GM12878 (cell line): ENCODE data around the gene TRAF3. TPM values are rescaled to one million over a fixed set of nuclear protein-coding genes. Genes with fewer than 3 reads are reported as not detected.

Source experiments
- ATAC-seq: fragments of 200-7000 bp; cut with Tn5 transposase; 3 replicates; pipeline ENCODE4 v1.9.1; 2020; ENCODE audit warnings: mild to moderate bottlenecking, moderate library complexity
- BruUV-seq: library from RNA; stranded (reverse); fragments of 400-500 nt; replicated peaks from 2 replicates; lab custom pipeline; 2021; lab: Mats Ljungman, UMichigan
- CTCF ChIA-PET: fragments of 300-600 bp; sonication (Branson Sonifier 250); formaldehyde crosslinking; extraction: SDS; loops from one replicate; lab custom pipeline; 2021; ENCODE audit warnings: inconsistent platforms; lab: Yijun Ruan, JAX
- POLR2A ChIA-PET: fragments of 350-600 bp; formaldehyde crosslinking; extraction: SDS; loops from one replicate; lab custom pipeline; 2021; ENCODE audit warnings: inconsistent platforms; lab: Charles Lee
- RAD21 ChIA-PET: fragments of 300-600 bp; sonication (Branson Sonifier 250); formaldehyde crosslinking; loops from one replicate; lab custom pipeline; 2023; ENCODE audit warnings: antibody characterized with exemption; ENCODE audit not compliant: unreplicated experiment; lab: Charles Lee
- SMC1A ChIA-PET: fragments of 300-600 bp; sonication (Branson Sonifier 250); formaldehyde crosslinking; loops from one replicate; lab custom pipeline; 2023; ENCODE audit not compliant: unreplicated experiment, uncharacterized antibody; lab: Charles Lee
- DNase-seq: peaks from one replicate; pipeline ENCODE4 v3.0.0-alpha.2; 2011; ENCODE audit warnings: low read depth, low spot score
- FAIRE-seq: peaks from 3 replicates; lab custom pipeline; 2011; peaks lifted over from hg19 to GRCh38; lab: Jason Lieb, UNC
- H2AFZ ChIP-seq: 2 replicates; pipeline ENCODE4 v1.6.0; 2011; ENCODE audit warnings: low read depth, low read length, control low read depth; ENCODE audit not compliant: control insufficient read depth
- H3K27ac ChIP-seq: 2 replicates; pipeline ENCODE4 v1.5.1; 2011; ENCODE audit warnings: control low read depth; ENCODE audit not compliant: control insufficient read depth, insufficient read depth
- H3K27me3 ChIP-seq, 2 experiments: replicated peaks in 1 of 2; 2 replicates each; pipeline versions ENCODE4 v1.6.0 to v1.6.1; 2011; ENCODE audit warnings: low read length in 1 of 2; ENCODE audit not compliant: control insufficient read depth in 2 of 2, insufficient read depth in 2 of 2
- H3K36me3 ChIP-seq, 2 experiments: 2 replicates each; pipeline ENCODE4 v1.5.1; 2011; ENCODE audit warnings: low read length in 1 of 2; ENCODE audit not compliant: control insufficient read depth in 2 of 2, insufficient read depth in 2 of 2
- H3K4me1 ChIP-seq: 2 replicates; pipeline ENCODE4 v1.6.1; 2011; ENCODE audit warnings: mild to moderate bottlenecking, low read length, moderate library complexity, mixed read lengths; ENCODE audit not compliant: control insufficient read depth, insufficient read depth
- H3K4me2 ChIP-seq: 2 replicates; pipeline ENCODE4 v1.6.0; 2011; ENCODE audit warnings: control low read depth; ENCODE audit not compliant: control insufficient read depth, insufficient read depth
- H3K4me3 ChIP-seq: fragments of 200-600 bp; sonication (generic); 2 replicates; pipeline ENCODE4 v1.5.1; 2016
- H3K79me2 ChIP-seq: 2 replicates; pipeline ENCODE4 v1.6.0; 2011; ENCODE audit warnings: low read length; ENCODE audit not compliant: control insufficient read depth, insufficient read depth
- H3K9ac ChIP-seq: 2 replicates; pipeline ENCODE4 v1.8.0; 2011; ENCODE audit warnings: low read length, control low read depth, mixed read lengths; ENCODE audit not compliant: control insufficient read depth, insufficient read depth
- H3K9me3 ChIP-seq: replicated peaks from 3 replicates; pipeline ENCODE4 v1.5.1; 2011; ENCODE audit warnings: mild to moderate bottlenecking, low read length; ENCODE audit not compliant: control insufficient read depth, insufficient read depth
- H4K20me1 ChIP-seq: 2 replicates; pipeline ENCODE4 v1.6.0; 2011; ENCODE audit not compliant: control insufficient read depth, insufficient read depth
- BMI1 ChIP-seq: fragments of 450-650 bp; IDR thresholded peaks from 2 replicates; pipeline ENCODE4 v1.6.1; 2016; ENCODE audit warnings: mild to moderate bottlenecking, moderate library complexity, borderline replicate concordance
- RUNX3 ChIP-seq: IDR thresholded peaks from 2 replicates; pipeline ENCODE4 v1.6.1; 2012; ENCODE audit warnings: low read length, inconsistent platforms
- SMAD1 ChIP-seq: fragments of 450-650 bp; IDR thresholded peaks from 2 replicates; pipeline ENCODE4 v1.6.1; 2018; ENCODE audit warnings: mild to moderate bottlenecking, low read depth; ENCODE audit not compliant: partially characterized antibody
- ZNF622 ChIP-seq: fragments of 450-650 bp; IDR thresholded peaks from 2 replicates; pipeline ENCODE4 v1.6.1; 2017; ENCODE audit warnings: mild to moderate bottlenecking, inconsistent platforms
- WGBS: methylation state at CpG from one replicate; pipeline ENCODE4 v1.1.6; 2016; ENCODE audit warnings: low lambda C conversion rate; ENCODE audit not compliant: insufficient replicate concordance, insufficient coverage; ENCODE audit errors: missing lambda C conversion rate; 5-methylcytosine and 5-hydroxymethylcytosine counted together
- in situ Hi-C: fragments of 300-500 bp; cut with MboI; formaldehyde crosslinking; loops from 9 replicates; pipeline ENCODE4 v1.14.3; 2018; ENCODE audit warnings: mixed read lengths
- intact Hi-C: fragments of 100-400 bp; cut with micrococcal nuclease; formaldehyde crosslinking; loops from one replicate; pipeline ENCODE4 v1.14.2; 2022; ENCODE audit not compliant: unreplicated experiment
- polyA plus RNA-seq, 11 experiments: library from polyadenylated mRNA; depleted of rRNA in 4 of 11; unstranded in 6 of 11; stranded (reverse) in 5 of 11; fragments of >200 nt; fragmentation: Nextera tagmentation in 4 of 11; fragmentation: Illumina TruSeq in 1 of 11; extraction: Ambion mirVana in 4 of 11; extraction: Trizol in 1 of 11; gene quantifications; 1 replicate in 1 of 11; 2 replicates in 10 of 11; pipeline versions ENCODE4 v1.2.1 to v1.2.3, GENCODE V29; 2011 to 2016; ENCODE audit warnings: inconsistent platforms in 2 of 11, missing spikeins in 2 of 11, low read depth in 1 of 11
- total RNA-seq, 4 experiments: library from RNA; depleted of rRNA in 3 of 4; stranded (reverse); fragments of >200 nt in 3 of 4; fragmentation: Illumina TruSeq in 1 of 4; extraction: Trizol in 1 of 4; gene quantifications; 2 replicates each; pipeline versions ENCODE4 v1.2.1 to v1.2.3, GENCODE V29; 2013 to 2021
- TF ChIP-seq, protein P1 (sequence below): fragments of 450-650 bp; IDR thresholded peaks from 2 replicates; pipeline ENCODE4 v1.6.1; 2017; ENCODE audit warnings: mild to moderate bottlenecking
- TF ChIP-seq, protein P2 (sequence below): fragments of 450-650 bp; IDR thresholded peaks from 2 replicates; pipeline ENCODE4 v1.6.1; 2017; ENCODE audit warnings: antibody characterized with exemption, mild to moderate bottlenecking, moderate library complexity
- TF ChIP-seq, protein P3 (sequence below): fragments of 450-650 bp; formaldehyde crosslinking; IDR thresholded peaks from 2 replicates; pipeline ENCODE4 v1.4.0; 2022; ENCODE audit warnings: mild to moderate bottlenecking, moderate library complexity

Gene TRAF3
- total and polyA plus RNA-seq, 10 of the 15 experiments (the other 5 are each of a cell fraction or from before 2014, with no cell fraction given), result 3.0 to 70.1 (median 36.5) TPM

DNA sequence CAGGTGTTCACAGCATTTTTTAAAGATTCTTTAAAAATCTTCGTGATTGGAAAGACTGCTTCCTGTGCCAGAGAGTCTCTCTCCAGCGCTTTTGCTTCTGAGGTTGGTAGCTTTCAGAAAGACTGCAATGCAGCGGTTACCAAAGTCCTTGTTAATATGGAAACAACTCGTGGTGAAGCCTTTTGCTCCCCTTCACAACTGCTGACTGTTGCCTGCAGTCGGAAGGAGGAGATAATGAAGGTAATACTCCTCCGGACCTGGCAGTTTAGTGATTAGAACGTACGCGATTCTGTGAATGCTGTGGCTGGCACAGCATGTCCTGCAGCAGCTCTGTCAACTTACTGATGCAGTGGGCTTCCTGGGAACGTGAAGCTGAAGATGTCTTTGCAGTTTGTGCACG lies 50.9 kb downstream of the TRAF3 start (continued):
- TF ChIP-seq, protein P1, sequence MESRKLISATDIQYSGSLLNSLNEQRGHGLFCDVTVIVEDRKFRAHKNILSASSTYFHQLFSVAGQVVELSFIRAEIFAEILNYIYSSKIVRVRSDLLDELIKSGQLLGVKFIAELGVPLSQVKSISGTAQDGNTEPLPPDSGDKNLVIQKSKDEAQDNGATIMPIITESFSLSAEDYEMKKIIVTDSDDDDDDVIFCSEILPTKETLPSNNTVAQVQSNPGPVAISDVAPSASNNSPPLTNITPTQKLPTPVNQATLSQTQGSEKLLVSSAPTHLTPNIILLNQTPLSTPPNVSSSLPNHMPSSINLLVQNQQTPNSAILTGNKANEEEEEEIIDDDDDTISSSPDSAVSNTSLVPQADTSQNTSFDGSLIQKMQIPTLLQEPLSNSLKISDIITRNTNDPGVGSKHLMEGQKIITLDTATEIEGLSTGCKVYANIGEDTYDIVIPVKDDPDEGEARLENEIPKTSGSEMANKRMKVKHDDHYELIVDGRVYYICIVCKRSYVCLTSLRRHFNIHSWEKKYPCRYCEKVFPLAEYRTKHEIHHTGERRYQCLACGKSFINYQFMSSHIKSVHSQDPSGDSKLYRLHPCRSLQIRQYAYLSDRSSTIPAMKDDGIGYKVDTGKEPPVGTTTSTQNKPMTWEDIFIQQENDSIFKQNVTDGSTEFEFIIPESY, result no peak
- TF ChIP-seq ZNF622 (no peak), SMAD1 (no peak)
- TF ChIP-seq, protein P2, sequence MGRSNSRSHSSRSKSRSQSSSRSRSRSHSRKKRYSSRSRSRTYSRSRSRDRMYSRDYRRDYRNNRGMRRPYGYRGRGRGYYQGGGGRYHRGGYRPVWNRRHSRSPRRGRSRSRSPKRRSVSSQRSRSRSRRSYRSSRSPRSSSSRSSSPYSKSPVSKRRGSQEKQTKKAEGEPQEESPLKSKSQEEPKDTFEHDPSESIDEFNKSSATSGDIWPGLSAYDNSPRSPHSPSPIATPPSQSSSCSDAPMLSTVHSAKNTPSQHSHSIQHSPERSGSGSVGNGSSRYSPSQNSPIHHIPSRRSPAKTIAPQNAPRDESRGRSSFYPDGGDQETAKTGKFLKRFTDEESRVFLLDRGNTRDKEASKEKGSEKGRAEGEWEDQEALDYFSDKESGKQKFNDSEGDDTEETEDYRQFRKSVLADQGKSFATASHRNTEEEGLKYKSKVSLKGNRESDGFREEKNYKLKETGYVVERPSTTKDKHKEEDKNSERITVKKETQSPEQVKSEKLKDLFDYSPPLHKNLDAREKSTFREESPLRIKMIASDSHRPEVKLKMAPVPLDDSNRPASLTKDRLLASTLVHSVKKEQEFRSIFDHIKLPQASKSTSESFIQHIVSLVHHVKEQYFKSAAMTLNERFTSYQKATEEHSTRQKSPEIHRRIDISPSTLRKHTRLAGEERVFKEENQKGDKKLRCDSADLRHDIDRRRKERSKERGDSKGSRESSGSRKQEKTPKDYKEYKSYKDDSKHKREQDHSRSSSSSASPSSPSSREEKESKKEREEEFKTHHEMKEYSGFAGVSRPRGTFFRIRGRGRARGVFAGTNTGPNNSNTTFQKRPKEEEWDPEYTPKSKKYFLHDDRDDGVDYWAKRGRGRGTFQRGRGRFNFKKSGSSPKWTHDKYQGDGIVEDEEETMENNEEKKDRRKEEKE, result no peak

DNA sequence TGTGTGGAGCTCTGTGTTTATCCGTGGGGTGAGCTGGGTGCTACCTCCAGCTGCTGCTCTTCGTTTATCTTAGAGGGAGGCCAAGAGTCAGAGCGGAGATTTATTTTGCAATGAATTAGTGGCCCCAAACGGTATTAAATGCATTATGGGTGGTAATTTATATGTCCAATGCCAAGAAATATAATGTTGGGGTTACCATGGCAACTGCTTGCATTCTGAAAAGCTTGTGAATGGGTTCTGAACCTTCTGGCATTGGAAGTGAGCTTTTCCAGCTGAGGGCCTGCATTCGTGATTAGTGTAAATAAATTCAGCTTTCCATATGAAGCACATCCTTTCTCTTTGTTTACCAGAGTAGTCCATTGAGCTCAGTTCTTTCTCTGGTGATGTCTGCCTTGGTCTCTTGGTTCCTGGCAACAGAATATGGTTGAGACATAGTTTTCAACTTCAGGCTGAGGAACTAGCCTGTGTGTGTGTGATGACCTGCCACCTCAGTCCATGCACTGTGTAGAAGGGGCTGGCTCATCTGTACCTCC lies 51.8 kb downstream of the TRAF3 start:
- Histone ChIP-seq H2AFZ (no peak overlapping the region), H3K9ac (no peak overlapping the region), H3K36me3 (peaks cover 21 to 28% of the 10 kb centered on the region in 2 experiments), H3K79me2 (peaks cover 95% of the 10 kb centered on the region), H3K4me2 (no peak overlapping the region), H3K9me3 (no peaks in the 10 kb centered on the region), H3K27ac (no peak overlapping the region), H3K4me1 (peaks cover 13% of the 10 kb centered on the region; the same call in 1 of the 2 replicates), H4K20me1 (peaks cover 14% of the 10 kb centered on the region), H3K4me3 (no peak overlapping the region), H3K27me3 (no peaks in the 10 kb centered on the region)
- TF ChIP-seq, protein P3, sequence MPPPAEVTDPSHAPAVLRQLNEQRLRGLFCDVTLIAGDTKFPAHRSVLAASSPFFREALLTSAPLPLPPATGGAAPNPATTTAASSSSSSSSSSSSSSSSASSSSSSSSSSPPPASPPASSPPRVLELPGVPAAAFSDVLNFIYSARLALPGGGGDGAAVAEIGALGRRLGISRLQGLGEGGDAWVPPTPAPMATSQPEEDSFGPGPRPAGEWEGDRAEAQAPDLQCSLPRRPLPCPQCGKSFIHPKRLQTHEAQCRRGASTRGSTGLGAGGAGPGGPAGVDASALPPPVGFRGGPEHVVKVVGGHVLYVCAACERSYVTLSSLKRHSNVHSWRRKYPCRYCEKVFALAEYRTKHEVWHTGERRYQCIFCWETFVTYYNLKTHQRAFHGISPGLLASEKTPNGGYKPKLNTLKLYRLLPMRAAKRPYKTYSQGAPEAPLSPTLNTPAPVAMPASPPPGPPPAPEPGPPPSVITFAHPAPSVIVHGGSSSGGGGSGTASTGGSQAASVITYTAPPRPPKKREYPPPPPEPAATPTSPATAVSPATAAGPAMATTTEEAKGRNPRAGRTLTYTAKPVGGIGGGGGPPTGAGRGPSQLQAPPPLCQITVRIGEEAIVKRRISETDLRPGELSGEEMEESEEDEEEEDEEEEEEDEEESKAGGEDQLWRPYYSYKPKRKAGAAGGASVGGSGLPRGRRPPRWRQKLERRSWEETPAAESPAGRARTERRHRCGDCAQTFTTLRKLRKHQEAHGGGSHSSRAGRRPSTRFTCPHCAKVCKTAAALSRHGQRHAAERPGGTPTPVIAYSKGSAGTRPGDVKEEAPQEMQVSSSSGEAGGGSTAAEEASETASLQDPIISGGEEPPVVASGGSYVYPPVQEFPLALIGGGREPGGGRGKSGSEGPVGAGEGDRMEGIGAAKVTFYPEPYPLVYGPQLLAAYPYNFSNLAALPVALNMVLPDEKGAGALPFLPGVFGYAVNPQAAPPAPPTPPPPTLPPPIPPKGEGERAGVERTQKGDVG (CRISPR knock-in tag), result no peak
- TF ChIP-seq BMI1 (peak; percentile 60), RUNX3 (no peak)
- ATAC-seq (no peak), FAIRE-seq (no peak), DNase-seq (no peak)
- SMC1A ChIA-PET, result interaction anchor here (0.8 to 2.3 kb wide), 7 partner anchors 8 to 134 kb away, joined by 3 to 9 read pairs (median 3); no protein-coding TSS in a partner anchor
- in situ Hi-C loops (no loop called here), intact Hi-C loops (no loop called here)
- WGBS, result 71% methylated on average over 5 of the region's 5 CpGs
- POLR2A ChIA-PET, result no interaction called here
- RAD21 ChIA-PET, result interaction anchor here (1.4 kb wide), 1 partner anchor 44 kb away, joined by 5 read pairs; no protein-coding TSS in a partner anchor
- CTCF ChIA-PET, result interaction anchor here (1.5 kb wide), 2 partner anchors 46 to 135 kb away, joined by 4 read pairs; no protein-coding TSS in a partner anchor
- no TSS peak for BruUV-seq
